GM23248 (cell line): ENCODE results near the gene JARID2.

ENCODE experiments used
- EZH2 ChIP-seq: fragments of 200-600 bp; sonication (generic); IDR thresholded peaks from 2 replicates; pipeline ENCODE4 v1.6.1; 2018; ENCODE audit warnings: antibody characterized with exemption, mild to moderate bottlenecking; ENCODE audit not compliant: insufficient read depth, poor library complexity, severe bottlenecking
- EZH2phosphoT487 ChIP-seq: fragments of 200-600 bp; sonication (generic); IDR thresholded peaks from 2 replicates; pipeline ENCODE4 v1.6.1; 2018; ENCODE audit warnings: antibody characterized with exemption, moderate library complexity, mild to moderate bottlenecking, low read depth; ENCODE audit not compliant: insufficient read depth

DNA sequence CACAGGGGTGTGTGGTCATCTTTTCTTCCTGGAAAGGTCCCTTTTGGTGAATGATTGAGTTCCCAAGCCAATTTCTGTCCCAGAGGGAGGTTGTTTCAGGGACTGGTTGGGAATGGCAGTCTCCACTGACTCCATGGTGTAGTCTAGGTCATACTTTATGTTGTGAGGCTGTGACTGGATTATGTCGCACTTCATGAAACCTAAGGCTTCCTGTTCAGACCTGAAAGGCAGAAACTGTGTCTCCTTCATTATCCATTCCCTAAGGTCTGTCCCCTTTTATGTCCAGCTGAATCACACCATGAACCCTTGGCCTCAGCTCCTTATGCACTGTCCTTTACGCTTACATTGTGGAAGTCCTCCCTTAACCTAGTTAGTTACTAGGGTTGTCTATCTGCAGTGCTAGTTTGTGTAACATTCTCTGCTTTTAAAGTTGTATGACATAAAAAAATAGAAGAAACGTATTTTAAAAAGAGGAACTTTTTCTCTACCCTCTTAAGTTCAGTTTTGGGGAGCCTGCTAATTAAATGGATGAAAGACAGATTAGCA lies 191.3 kb downstream of the JARID2 start:
- no peak for TF ChIP-seq EZH2phosphoT487
- no peak for TF ChIP-seq EZH2
